Memory B cell (primary cell): ENCODE data around the gene PTPRN2.

Experiments used
- ATAC-seq: fragments of 150-1000 bp; cut with Tn5 transposase; 2 replicates; pipeline ENCODE4 v1.10.0; 2021; ENCODE audit warnings: low read depth, mild to moderate bottlenecking, moderate library complexity
- DNase-seq, 2 donors: peaks; one replicate each; pipeline ENCODE4 v3.0.0; 2022; ENCODE audit warnings: low spot score in 2 of 2
- H3K27ac Mint-ChIP-seq: one replicate; pipeline ENCODE4 v1.8.0; 2022; ENCODE audit warnings: mild to moderate bottlenecking, moderate library complexity, mixed read lengths
- H3K27me3 Mint-ChIP-seq: one replicate; pipeline ENCODE4 v1.8.0; 2022; ENCODE audit warnings: mixed read lengths
- H3K36me3 Mint-ChIP-seq: one replicate; pipeline ENCODE4 v1.8.0; 2022; ENCODE audit warnings: mild to moderate bottlenecking, mixed read lengths
- H3K4me1 Mint-ChIP-seq: one replicate; pipeline ENCODE4 v1.8.0; 2022; ENCODE audit warnings: mixed read lengths
- H3K4me3 Mint-ChIP-seq: one replicate; pipeline ENCODE4 v1.8.0; 2022; ENCODE audit warnings: mild to moderate bottlenecking, moderate library complexity, mixed read lengths
- H3K9me3 Mint-ChIP-seq: one replicate; pipeline ENCODE4 v1.8.0; 2022; ENCODE audit warnings: mixed read lengths

The PTPRN2 gene

DNA sequence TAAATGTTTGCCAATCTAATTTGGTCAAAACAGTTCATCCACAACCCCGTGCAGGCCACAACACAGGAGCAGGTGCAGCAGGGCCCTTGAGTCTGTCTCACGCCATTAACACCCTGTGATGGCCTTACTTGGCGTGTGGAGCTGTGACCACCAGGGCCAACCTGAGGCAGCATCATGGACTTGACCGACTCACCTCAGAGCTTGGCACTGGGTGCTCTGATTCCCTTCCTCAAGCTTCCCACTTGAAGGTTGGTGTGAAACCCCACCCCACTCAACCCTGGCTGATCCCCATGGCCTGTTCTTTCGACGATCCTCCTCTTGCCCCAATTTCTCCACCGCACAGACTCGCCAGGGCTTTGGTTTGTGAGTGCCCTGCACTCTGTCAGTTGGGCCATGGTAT lies 623.1 kb downstream of the PTPRN2 start:
- H3K9me3 Mint-ChIP-seq: peaks cover 2% of the 10 kb centered on the region
- no peaks in the 10 kb centered on the region for H3K36me3 Mint-ChIP-seq
- no peaks in the 10 kb centered on the region for H3K27me3 Mint-ChIP-seq
- DNase-seq (no peak), ATAC-seq (no peak)
- H3K4me1 Mint-ChIP-seq: no peaks in the 10 kb centered on the region
- H3K27ac Mint-ChIP-seq: no peak overlapping the region
- H3K4me3 Mint-ChIP-seq: no peak overlapping the region

DNA sequence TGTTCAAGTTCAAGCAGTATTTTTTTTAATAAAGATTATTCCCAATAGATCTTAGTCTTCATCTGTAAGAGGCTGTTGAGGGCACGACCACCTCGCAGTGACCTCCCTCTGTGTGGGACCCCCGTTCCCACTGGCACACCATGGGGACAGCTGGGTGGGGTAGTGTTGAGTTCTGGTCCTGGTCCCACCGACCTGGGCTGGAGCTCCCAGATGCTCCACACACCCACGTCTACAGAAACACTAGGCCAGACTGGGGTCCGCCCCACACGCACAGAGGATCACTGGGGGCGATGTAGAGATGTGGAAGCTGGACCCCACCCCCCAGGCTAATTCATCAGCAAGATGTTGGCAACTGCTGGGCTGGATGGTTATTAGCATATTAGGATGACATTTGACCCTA lies 623.6 kb downstream of the PTPRN2 start:
- no peak overlapping the region for H3K4me3 Mint-ChIP-seq
- no peaks in the 10 kb centered on the region for H3K27me3 Mint-ChIP-seq
- ATAC-seq: no peak
- no peak for DNase-seq
- no peaks in the 10 kb centered on the region for H3K36me3 Mint-ChIP-seq
- H3K9me3 Mint-ChIP-seq: peaks cover 2% of the 10 kb centered on the region
- no peaks in the 10 kb centered on the region for H3K4me1 Mint-ChIP-seq
- no peak overlapping the region for H3K27ac Mint-ChIP-seq

DNA sequence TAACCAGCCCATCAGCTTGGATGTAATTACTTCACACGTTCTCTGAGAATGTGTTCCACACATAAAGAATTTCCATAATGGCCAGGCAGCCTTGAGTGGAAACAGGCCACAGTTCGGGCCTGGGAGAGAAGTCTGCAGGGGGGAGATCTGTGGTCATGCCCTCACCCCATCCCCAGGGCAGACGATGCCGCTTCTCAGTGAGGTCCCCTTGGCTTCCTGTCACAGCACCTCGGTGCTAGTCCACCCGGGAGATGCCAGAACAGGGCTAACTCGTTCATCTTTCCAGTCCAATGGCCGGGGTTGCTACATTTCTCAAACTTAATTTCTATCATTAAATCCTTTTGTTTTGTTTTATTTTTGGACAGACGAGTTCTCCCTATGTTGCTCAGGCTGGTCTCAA lies 624.1 kb downstream of the PTPRN2 start:
- DNase-seq: no peak
- Mint-ChIP-seq H3K27ac (no peak overlapping the region), H3K4me1 (no peaks in the 10 kb centered on the region), H3K27me3 (no peaks in the 10 kb centered on the region), H3K36me3 (no peaks in the 10 kb centered on the region), H3K4me3 (no peak overlapping the region), H3K9me3 (peaks cover 2% of the 10 kb centered on the region)
- ATAC-seq: no peak

DNA sequence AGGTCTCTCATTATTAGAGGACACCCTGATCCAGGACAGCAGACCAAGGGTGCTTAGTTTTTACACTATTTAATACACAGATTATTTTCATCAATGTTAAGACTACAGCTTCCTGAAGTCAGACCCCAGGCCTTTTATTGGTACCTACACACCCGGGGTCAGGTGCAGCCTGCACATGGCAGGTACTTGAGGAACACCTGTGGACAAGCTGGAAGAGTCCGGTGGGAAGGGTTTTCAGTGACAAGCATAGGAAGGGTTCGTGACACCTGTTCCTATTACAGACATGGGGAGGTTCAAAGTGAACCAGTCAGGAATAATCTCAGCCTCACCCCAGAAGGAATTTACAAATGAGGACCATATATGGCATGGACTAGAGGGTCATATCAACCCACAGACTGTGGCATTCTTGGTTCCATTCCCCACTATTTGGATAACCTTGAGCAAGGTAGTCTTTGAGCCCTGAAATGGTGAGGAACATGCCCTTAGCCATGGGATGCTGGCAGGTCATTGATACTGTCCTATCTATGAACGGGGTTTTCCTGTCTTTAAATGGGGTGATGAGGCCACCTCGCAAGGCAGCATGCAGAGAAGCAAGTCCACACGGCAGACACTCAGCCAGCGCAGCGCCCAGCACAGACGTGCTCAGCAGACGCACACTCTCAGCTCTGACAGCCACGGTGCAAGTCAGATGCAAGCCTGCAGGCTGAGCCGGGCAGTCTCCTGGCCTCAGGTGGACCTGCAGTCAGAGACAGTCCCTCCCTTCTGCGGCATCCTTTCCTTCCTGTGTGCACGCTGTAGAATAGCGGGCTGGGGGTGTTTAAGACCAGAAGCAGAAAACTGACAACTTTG lies 624.9 kb downstream of the PTPRN2 start:
- H3K27me3 Mint-ChIP-seq: no peaks in the 10 kb centered on the region
- no peak for ATAC-seq

DNA sequence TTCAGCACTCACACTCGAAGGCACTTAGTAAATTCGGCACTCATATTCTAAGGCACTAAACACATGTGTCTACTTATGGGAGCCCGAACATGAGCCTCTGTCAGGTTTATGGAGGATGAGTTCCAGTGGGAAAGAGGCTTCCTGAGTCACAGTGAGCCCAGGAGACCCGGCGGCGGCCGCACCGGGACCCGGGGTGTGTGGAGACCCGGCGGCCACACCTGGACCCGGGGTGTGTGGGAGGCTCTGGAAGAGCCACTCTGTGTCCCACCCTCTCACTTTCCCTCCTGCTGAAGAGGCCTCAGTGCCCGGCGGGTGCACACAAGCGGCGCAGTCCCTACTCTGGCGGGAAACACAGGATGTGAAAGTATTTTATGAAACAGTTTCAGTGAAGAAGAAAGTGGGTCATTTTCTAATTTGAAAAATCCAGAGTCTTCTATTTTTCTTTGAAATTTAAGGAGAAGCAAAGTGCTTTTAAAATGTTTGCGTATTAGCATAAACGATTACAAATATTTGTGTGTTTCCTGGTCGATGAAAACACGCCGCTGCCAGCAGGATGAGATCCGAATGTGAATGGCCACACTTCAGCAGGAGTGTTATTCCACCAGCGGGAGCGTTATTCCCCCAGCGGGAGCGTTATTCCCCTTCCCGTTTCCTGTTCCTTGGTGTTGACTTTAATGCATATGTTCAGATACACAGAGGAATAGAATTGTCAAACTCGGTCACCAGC lies 625.7 kb downstream of the PTPRN2 start:
- ATAC-seq: no peak
- Mint-ChIP-seq H3K27ac (no peak overlapping the region), H3K4me1 (no peaks in the 10 kb centered on the region), H3K36me3 (no peaks in the 10 kb centered on the region), H3K9me3 (peaks cover 7% of the 10 kb centered on the region), H3K4me3 (no peak overlapping the region), H3K27me3 (no peaks in the 10 kb centered on the region)
- DNase-seq: no peak

More for the DNA sequence above, 624.9 kb downstream of the PTPRN2 start:
- DNase-seq: no peak
- no peak overlapping the region for H3K4me3 Mint-ChIP-seq
- no peaks in the 10 kb centered on the region for H3K36me3 Mint-ChIP-seq
- no peak overlapping the region for H3K27ac Mint-ChIP-seq
- peaks cover 7% of the 10 kb centered on the region for H3K9me3 Mint-ChIP-seq
- no peaks in the 10 kb centered on the region for H3K4me1 Mint-ChIP-seq

DNA sequence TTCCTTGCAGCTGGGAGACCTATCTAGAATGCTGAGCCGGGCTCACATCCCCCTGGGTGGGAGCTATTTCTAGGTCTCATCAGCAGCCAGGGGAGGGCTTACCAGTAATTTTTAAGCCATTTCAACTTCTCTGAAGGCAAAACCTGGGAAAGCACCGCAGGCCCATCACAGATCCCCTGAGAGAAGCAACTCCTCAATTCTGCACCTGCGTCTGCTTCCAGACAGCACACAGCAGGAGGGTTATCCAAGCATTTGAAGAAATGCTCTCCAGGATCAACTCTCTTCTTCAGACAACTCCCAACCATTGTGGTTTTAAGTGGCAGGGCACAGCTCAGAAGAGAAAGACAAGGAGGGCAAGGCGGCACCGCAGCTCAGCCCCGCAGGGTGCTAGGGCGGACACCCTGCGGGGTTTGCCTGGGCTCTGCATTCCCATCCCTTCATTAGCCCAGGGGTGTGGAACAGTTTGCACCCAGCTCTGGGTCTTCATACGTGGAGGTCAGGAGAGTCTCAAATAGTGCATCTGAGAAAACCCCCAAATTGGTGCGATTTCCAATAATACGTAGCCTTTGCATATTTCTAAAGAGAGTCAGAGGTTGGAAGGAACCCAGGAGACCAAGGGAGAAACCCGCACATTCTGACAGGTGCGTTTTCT lies 632.1 kb downstream of the PTPRN2 start:
- Mint-ChIP-seq H3K36me3 (no peaks in the 10 kb centered on the region), H3K27ac (no peak overlapping the region), H3K27me3 (peaks cover 8% of the 10 kb centered on the region), H3K9me3 (peaks cover 5% of the 10 kb centered on the region), H3K4me3 (no peak overlapping the region), H3K4me1 (no peaks in the 10 kb centered on the region)
- no peak for ATAC-seq
- no peak for DNase-seq

DNA sequence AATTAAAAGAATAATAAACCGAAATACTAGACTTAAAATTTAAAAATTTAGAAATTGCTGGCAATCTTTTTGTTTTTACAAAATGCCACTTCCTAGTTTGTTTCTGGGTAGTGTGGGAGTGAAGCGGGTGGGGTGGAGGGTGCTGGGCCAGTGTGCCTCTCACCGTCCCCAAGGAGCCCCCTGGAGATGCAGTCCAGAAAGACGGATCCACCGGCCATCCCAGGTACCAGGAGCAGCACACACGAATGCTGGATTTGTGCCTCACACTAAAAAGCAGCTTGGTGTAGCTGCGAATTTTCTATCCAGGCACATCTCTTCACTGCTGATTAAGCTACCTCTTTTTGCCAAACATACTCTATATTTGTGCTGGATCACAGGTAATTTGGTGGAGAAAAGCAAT lies 632.7 kb downstream of the PTPRN2 start:
- no peak overlapping the region for H3K27ac Mint-ChIP-seq
- H3K36me3 Mint-ChIP-seq: no peaks in the 10 kb centered on the region
- H3K4me1 Mint-ChIP-seq: no peaks in the 10 kb centered on the region
- H3K27me3 Mint-ChIP-seq: peaks cover 8% of the 10 kb centered on the region
- H3K9me3 Mint-ChIP-seq: peaks cover 8% of the 10 kb centered on the region
- no peak for ATAC-seq
- H3K4me3 Mint-ChIP-seq: no peak overlapping the region
- no peak for DNase-seq

DNA sequence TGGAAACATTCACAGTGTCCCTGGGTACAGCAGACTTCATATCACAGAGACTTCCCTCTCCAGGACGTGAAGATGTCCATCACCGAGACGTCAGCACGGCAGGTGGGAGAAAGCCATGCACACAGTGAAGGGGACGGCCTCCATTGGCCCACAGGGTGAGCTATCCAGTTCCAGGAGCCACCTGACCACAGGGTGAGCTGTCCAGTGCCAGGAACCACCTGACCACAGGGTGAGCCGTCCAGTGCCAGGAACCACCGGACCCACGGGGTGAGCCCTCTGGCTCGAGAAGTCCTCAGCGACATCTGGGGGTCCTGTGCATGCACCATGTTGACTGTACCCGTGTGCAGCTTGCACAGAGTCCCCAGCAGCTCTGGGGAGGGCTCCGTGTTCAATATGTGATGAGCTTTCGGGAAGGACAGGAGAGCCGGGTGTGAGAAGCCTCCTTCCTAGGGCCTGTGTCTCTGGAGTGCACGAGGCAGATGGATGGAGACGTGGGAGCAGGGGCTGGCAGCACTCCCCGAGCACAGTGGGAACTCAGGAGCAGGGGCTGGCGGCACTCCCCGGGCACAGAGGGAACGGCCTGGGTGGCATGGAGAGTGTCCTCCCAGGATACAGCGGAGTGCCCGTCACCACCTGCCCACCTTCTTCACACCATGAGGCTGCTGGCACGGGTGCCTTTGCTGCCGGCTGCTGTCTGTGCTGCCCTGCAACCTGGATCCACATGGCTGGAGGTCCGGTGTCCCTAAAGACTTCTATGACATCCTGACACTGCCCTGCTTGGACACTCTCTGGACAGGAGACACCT lies 634.6 kb downstream of the PTPRN2 start:
- no peaks in the 10 kb centered on the region for H3K36me3 Mint-ChIP-seq
- no peak for ATAC-seq
- H3K4me3 Mint-ChIP-seq: no peak overlapping the region
- H3K4me1 Mint-ChIP-seq: no peaks in the 10 kb centered on the region
- peaks cover 8% of the 10 kb centered on the region for H3K27me3 Mint-ChIP-seq
- DNase-seq: no peak
- H3K27ac Mint-ChIP-seq: no peak overlapping the region
- H3K9me3 Mint-ChIP-seq: peaks cover 7% of the 10 kb centered on the region

DNA sequence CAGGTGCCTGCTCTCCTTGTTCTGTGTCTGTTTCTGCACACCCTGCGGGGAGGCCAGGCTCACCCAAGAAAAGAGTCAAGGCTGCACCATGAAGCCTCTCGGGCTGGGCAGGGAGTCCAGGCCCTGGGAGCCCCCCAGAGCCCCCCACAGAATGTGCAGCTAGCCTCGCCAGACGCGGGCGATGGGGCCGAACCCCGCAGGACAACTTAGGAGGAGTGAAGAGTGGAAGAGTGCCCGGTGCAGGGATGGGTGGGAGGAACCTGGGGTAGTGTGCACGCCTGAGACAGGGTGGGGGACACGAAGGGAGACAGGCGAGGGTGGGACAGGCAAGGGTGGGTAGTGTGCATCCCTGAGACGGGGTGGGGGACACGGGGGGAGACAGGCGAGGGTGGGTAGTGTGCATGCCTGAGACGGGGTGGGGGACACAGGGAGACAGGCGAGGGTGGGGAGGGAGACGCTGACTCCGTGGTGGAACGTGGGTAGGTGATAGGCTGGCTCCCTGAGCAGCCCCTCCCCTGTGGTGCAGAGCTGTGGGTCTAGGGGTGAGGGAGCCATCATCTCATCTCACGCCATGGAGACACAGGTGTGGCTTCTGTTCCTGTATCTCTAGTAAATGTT lies 635.5 kb downstream of the PTPRN2 start:
- DNase-seq: no peak
- no peaks in the 10 kb centered on the region for H3K4me1 Mint-ChIP-seq
- ATAC-seq: no peak
- no peaks in the 10 kb centered on the region for H3K36me3 Mint-ChIP-seq
- peaks cover 4% of the 10 kb centered on the region for H3K9me3 Mint-ChIP-seq
- H3K4me3 Mint-ChIP-seq: no peak overlapping the region
- H3K27me3 Mint-ChIP-seq: peaks cover 8% of the 10 kb centered on the region
- H3K27ac Mint-ChIP-seq: no peak overlapping the region

DNA sequence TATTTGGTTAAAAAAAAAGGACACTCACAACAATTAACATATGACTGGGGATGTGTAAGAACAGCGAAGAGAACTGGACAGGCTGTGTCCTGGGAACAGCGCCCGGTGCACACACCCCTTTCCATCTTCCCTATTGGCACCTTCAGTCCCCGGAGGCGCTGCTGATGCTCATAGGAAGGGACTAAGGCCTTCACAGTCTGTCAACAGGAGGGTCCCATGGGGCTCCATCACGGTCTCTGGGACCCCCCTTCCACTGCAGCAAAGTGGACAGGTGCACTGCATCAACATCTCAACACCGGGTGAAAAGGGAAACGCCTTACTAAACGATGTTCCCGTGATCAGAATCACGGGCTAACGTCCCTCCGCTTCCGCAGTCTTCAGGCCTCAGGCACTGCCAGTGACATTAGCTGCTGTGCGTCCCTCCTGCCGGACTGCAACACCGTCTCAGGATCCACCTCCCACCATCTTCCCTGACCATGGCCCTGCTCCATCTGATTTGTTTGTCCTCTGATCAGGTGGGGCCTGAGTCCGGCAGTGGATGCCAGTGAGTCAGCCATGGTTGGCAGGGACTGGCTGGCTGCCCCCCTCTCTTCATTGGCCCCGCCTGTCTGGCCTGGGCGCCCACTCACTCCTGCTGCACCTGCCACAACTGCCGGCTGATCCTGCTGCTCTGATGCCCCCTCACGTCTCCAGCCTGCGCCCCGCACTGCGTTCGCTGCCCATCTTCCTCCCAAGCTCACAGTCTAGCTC lies 636.1 kb downstream of the PTPRN2 start:
- no peaks in the 10 kb centered on the region for H3K36me3 Mint-ChIP-seq
- H3K9me3 Mint-ChIP-seq: peaks cover 5% of the 10 kb centered on the region

DNA sequence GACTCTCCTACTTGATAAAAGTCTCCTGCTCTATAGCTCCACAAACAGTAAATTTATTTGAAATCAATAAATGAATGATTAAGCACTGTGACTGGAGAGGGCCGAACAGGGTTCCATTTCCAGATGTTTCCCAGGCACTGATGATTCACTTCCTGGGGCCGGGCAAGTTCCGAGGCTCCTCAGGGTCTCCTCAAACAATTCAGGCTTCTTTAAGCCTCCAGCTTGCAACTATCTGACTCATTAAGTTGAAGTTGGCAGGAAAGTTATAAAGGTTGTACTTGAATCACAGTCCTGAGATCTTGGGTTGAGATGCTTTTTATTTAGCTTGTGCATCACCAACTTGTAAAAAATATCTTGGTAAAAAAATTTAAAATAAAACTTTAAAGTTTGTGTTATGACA lies 637.9 kb downstream of the PTPRN2 start:
- peaks cover 7% of the 10 kb centered on the region for H3K9me3 Mint-ChIP-seq

More for the DNA sequence above, 636.1 kb downstream of the PTPRN2 start:
- Mint-ChIP-seq H3K4me1 (no peaks in the 10 kb centered on the region), H3K27me3 (peaks cover 8% of the 10 kb centered on the region), H3K4me3 (no peak overlapping the region), H3K27ac (no peak overlapping the region)
- DNase-seq (no peak), ATAC-seq (no peak)

DNA sequence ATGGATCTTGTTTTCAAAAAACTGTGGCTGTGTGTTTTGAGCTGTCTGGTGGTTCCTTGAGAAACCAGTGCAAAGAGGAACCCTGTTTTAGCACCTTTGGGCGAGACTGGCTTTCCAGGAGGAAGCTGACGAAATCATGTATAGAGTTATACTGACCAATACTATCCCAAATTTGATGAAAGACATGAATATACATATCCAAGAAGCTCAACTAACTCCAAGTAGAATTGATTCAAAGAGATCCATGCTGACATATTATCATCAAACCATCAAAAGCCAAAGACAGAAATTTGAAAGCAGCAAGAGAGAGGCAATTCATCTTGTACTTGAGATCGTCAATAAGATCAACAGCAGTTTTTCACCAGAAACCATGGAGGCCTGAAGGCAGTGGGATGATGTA lies 640.1 kb downstream of the PTPRN2 start:
- H3K9me3 Mint-ChIP-seq: peaks cover 7% of the 10 kb centered on the region
- ATAC-seq (no peak), DNase-seq (no peak)
- peaks cover 3% of the 10 kb centered on the region for H3K27me3 Mint-ChIP-seq
- no peak overlapping the region for H3K4me3 Mint-ChIP-seq
- no peaks in the 10 kb centered on the region for H3K4me1 Mint-ChIP-seq
- no peak overlapping the region for H3K27ac Mint-ChIP-seq
- no peaks in the 10 kb centered on the region for H3K36me3 Mint-ChIP-seq

More for the DNA sequence above, 637.9 kb downstream of the PTPRN2 start:
- H3K27me3 Mint-ChIP-seq: peaks cover 8% of the 10 kb centered on the region
- ATAC-seq: no peak
- H3K36me3 Mint-ChIP-seq: no peaks in the 10 kb centered on the region
- H3K4me1 Mint-ChIP-seq: no peaks in the 10 kb centered on the region
- H3K4me3 Mint-ChIP-seq: no peak overlapping the region
- DNase-seq: no peak
- H3K27ac Mint-ChIP-seq: no peak overlapping the region
